ENCODE results near the gene HNRNPLL. TPM values are rescaled to one million over a fixed set of nuclear protein-coding genes. Genes with fewer than 3 reads are reported as not detected.

HNRNPLL gene
- total RNA-seq, 1 experiment from 2014 or later, result 59.4 TPM

- TF ChIP-seq CTCF (IDR thresholded peaks at IDR 0.05; ENCODE audit: insufficient read depth in 1 of 2, low read depth in 1 of 2, low read length in 1 of 2, severe bottlenecking in 1 of 2, unreplicated experiment in 1 of 2), result no peak
- no peak overlapping the region for H3K4me3 Mint-ChIP-seq (ENCODE audit: unreplicated experiment)
- H3K27me3 Mint-ChIP-seq (ENCODE audit: insufficient read depth, unreplicated experiment), result no peaks in the 10 kb centered on the region
- peaks cover 27% of the 10 kb centered on the region for H3K36me3 Mint-ChIP-seq (ENCODE audit: insufficient read depth, unreplicated experiment)
- CTCF ChIA-PET, result no interaction called here
- Histone ChIP-seq H3K9me3 (no peaks in the 10 kb centered on the region), H3K27me3 (replicated peaks; ENCODE audit: control insufficient read depth, insufficient read depth, low read length) (no peaks in the 10 kb centered on the region), H3K36me3 (ENCODE audit: control insufficient read depth, insufficient read depth, low read length) (no peaks in the 10 kb centered on the region), H3K4me3 (ENCODE audit: low read depth, low read length) (no peak overlapping the region), H3K4me1 (peaks cover 7% of the 10 kb centered on the region; the same call in 1 of the 2 replicates)
- no peak for DNase-seq
- intact Hi-C loops (cut with micrococcal nuclease; ENCODE audit: unreplicated experiment), result no loop called here
- no TSS peak for BruUV-seq (replicated peaks)
- POLR2A ChIA-PET, result no interaction called here
- H3K4me1 Mint-ChIP-seq (ENCODE audit: low read depth, unreplicated experiment), result peaks cover 17% of the 10 kb centered on the region
- no peak overlapping the region for H3K27ac Mint-ChIP-seq (ENCODE audit: unreplicated experiment)
- H3K9me3 Mint-ChIP-seq (ENCODE audit: unreplicated experiment), result no peaks in the 10 kb centered on the region
Observed at GRCh38 chr2:38586931-38587330, 15.8 kb downstream of the HNRNPLL start.

- peaks cover 17% of the 10 kb centered on the region for H3K4me1 Mint-ChIP-seq (ENCODE audit: low read depth, unreplicated experiment)
- H3K36me3 Mint-ChIP-seq (ENCODE audit: insufficient read depth, unreplicated experiment), result peaks cover 35% of the 10 kb centered on the region
- H3K4me3 ChIP-seq (ENCODE audit: low read depth, low read length), result no peak overlapping the region
- ChIA-PET CTCF (no interaction called here), POLR2A (no interaction called here)
- no peak overlapping the region for H3K27ac Mint-ChIP-seq (ENCODE audit: unreplicated experiment)
- H3K36me3 ChIP-seq (ENCODE audit: control insufficient read depth, insufficient read depth, low read length), result no peaks in the 10 kb centered on the region; the same call in 1 of the 2 replicates
- TF ChIP-seq CTCF (IDR thresholded peaks at IDR 0.05; ENCODE audit: insufficient read depth in 1 of 2, low read depth in 1 of 2, low read length in 1 of 2, severe bottlenecking in 1 of 2, unreplicated experiment in 1 of 2), result no peak
- intact Hi-C loops (cut with micrococcal nuclease; ENCODE audit: unreplicated experiment), result no loop called here
- H3K4me1 ChIP-seq, result peaks cover 7% of the 10 kb centered on the region; the same call in 1 of the 2 replicates
- no peaks in the 10 kb centered on the region for H3K9me3 ChIP-seq
- H3K4me3 Mint-ChIP-seq (ENCODE audit: unreplicated experiment), result no peak overlapping the region
- no peaks in the 10 kb centered on the region for H3K9me3 Mint-ChIP-seq (ENCODE audit: unreplicated experiment)
- DNase-seq, result no peak
- no peaks in the 10 kb centered on the region for H3K27me3 Mint-ChIP-seq (ENCODE audit: insufficient read depth, unreplicated experiment)
- H3K27me3 ChIP-seq (replicated peaks; ENCODE audit: control insufficient read depth, insufficient read depth, low read length), result no peaks in the 10 kb centered on the region
- no TSS peak for BruUV-seq (replicated peaks)
Observed at GRCh38 chr2:38584881-38585280, 17.8 kb downstream of the HNRNPLL start.

GRCh38 chr2:38583994-38584393, 18.7 kb downstream of the HNRNPLL start:
- Histone ChIP-seq H3K36me3 (ENCODE audit: control insufficient read depth, insufficient read depth, low read length) (no peaks in the 10 kb centered on the region; the same call in 1 of the 2 replicates), H3K27me3 (replicated peaks; ENCODE audit: control insufficient read depth, insufficient read depth, low read length) (no peaks in the 10 kb centered on the region), H3K4me1 (peaks cover 7% of the 10 kb centered on the region; the same call in 1 of the 2 replicates), H3K4me3 (ENCODE audit: low read depth, low read length) (no peak overlapping the region), H3K9me3 (no peaks in the 10 kb centered on the region)
- Mint-ChIP-seq H3K27ac (ENCODE audit: unreplicated experiment) (no peak overlapping the region), H3K4me1 (ENCODE audit: low read depth, unreplicated experiment) (peaks cover 19% of the 10 kb centered on the region), H3K9me3 (ENCODE audit: unreplicated experiment) (no peaks in the 10 kb centered on the region), H3K36me3 (ENCODE audit: insufficient read depth, unreplicated experiment) (peaks cover 35% of the 10 kb centered on the region), H3K4me3 (ENCODE audit: unreplicated experiment) (no peak overlapping the region), H3K27me3 (ENCODE audit: insufficient read depth, unreplicated experiment) (no peaks in the 10 kb centered on the region)
- BruUV-seq (replicated peaks), result no TSS peak
- ChIA-PET POLR2A (no interaction called here), CTCF (no interaction called here)
- intact Hi-C loops (cut with micrococcal nuclease; ENCODE audit: unreplicated experiment), result no loop called here
- no peak for TF ChIP-seq CTCF (IDR thresholded peaks at IDR 0.05; ENCODE audit: insufficient read depth in 1 of 2, low read depth in 1 of 2, low read length in 1 of 2, severe bottlenecking in 1 of 2, unreplicated experiment in 1 of 2)
- DNase-seq, result no peak

Measured in Caco-2 (cell line).